HL-60 (cell line): ENCODE results near the gene UGCG.

Experiments used
- DNase-seq, 2 experiments: peaks; one replicate each; pipeline ENCODE4 v3.0.0-alpha.2; 2010 to 2020; ENCODE audit warnings: low read depth in 1 of 2, low spot score in 1 of 2
- H3K27ac ChIP-seq: fragments of 250-450 bp; sonication (Bioruptor Pico); replicated peaks from 2 replicates; pipeline ENCODE4 v1.5.1; 2020; ENCODE audit warnings: mild to moderate bottlenecking, moderate library complexity
- H3K27me3 ChIP-seq: fragments of 250-450 bp; sonication (Bioruptor Pico); 2 replicates; pipeline ENCODE4 v1.5.1; 2021; ENCODE audit warnings: mild to moderate bottlenecking, moderate library complexity; ENCODE audit not compliant: insufficient read depth, poor library complexity, severe bottlenecking
- H3K4me3 ChIP-seq: replicated peaks from 2 replicates; pipeline ENCODE4 v1.5.1; 2011; ENCODE audit warnings: mild to moderate bottlenecking, control low read depth, low read length; ENCODE audit not compliant: insufficient read depth
- GABPA ChIP-seq: IDR thresholded peaks from 2 replicates; pipeline ENCODE4 v1.6.1; 2012; ENCODE audit warnings: low read depth
- POLR2AphosphoS5 ChIP-seq: IDR thresholded peaks from 2 replicates; pipeline ENCODE4 v1.6.1; 2012; ENCODE audit warnings: low read depth
- SPI1 ChIP-seq: IDR thresholded peaks from 2 replicates; pipeline ENCODE4 v1.6.1; 2012; ENCODE audit warnings: low read depth, mild to moderate bottlenecking, borderline replicate concordance
- long read RNA-seq: library from polyadenylated mRNA; unstranded; transcript quantifications from one replicate; pipeline ENCODE4 v2.0.0, GENCODE V29; 2020
- TF ChIP-seq, protein P1 (sequence below): IDR thresholded peaks from 2 replicates; pipeline ENCODE4 v1.6.1; 2012; ENCODE audit warnings: low read depth; ENCODE audit not compliant: insufficient replicate concordance
- TF ChIP-seq, protein P2 (sequence below): IDR thresholded peaks from one replicate; pipeline ENCODE4 v1.5.1; 2011; ENCODE audit warnings: low read length, control low read depth, inconsistent platforms; ENCODE audit not compliant: insufficient read depth

Gene UGCG
- long read RNA-seq, full-length matches to known transcripts = 60 of 71 reads
- long read RNA-seq, partial matches to known transcripts = 3 of 71 reads
- long read RNA-seq, other reads (novel, unspliced or antisense) = 8 of 71 reads

GRCh38 chr9:111895996-111896941, at the start of gene UGCG:
Gene UGCG, plus strand, starts transcription at chr9:111896814. Its CDS starts 402 bp downstream, at chr9:111897216.
- TF ChIP-seq, protein P1, sequence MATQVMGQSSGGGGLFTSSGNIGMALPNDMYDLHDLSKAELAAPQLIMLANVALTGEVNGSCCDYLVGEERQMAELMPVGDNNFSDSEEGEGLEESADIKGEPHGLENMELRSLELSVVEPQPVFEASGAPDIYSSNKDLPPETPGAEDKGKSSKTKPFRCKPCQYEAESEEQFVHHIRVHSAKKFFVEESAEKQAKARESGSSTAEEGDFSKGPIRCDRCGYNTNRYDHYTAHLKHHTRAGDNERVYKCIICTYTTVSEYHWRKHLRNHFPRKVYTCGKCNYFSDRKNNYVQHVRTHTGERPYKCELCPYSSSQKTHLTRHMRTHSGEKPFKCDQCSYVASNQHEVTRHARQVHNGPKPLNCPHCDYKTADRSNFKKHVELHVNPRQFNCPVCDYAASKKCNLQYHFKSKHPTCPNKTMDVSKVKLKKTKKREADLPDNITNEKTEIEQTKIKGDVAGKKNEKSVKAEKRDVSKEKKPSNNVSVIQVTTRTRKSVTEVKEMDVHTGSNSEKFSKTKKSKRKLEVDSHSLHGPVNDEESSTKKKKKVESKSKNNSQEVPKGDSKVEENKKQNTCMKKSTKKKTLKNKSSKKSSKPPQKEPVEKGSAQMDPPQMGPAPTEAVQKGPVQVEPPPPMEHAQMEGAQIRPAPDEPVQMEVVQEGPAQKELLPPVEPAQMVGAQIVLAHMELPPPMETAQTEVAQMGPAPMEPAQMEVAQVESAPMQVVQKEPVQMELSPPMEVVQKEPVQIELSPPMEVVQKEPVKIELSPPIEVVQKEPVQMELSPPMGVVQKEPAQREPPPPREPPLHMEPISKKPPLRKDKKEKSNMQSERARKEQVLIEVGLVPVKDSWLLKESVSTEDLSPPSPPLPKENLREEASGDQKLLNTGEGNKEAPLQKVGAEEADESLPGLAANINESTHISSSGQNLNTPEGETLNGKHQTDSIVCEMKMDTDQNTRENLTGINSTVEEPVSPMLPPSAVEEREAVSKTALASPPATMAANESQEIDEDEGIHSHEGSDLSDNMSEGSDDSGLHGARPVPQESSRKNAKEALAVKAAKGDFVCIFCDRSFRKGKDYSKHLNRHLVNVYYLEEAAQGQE = peak; percentile 13
- no peak for TF ChIP-seq SPI1
- TF ChIP-seq, protein P2, sequence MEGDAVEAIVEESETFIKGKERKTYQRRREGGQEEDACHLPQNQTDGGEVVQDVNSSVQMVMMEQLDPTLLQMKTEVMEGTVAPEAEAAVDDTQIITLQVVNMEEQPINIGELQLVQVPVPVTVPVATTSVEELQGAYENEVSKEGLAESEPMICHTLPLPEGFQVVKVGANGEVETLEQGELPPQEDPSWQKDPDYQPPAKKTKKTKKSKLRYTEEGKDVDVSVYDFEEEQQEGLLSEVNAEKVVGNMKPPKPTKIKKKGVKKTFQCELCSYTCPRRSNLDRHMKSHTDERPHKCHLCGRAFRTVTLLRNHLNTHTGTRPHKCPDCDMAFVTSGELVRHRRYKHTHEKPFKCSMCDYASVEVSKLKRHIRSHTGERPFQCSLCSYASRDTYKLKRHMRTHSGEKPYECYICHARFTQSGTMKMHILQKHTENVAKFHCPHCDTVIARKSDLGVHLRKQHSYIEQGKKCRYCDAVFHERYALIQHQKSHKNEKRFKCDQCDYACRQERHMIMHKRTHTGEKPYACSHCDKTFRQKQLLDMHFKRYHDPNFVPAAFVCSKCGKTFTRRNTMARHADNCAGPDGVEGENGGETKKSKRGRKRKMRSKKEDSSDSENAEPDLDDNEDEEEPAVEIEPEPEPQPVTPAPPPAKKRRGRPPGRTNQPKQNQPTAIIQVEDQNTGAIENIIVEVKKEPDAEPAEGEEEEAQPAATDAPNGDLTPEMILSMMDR = no peak
- TF ChIP-seq GABPA = no peak
- TF ChIP-seq POLR2AphosphoS5 = peak; percentile 81
- peak within 1 kb of the TSS; percentile 96 for H3K4me3 ChIP-seq
- H3K27me3 ChIP-seq = no peaks in the 10 kb centered on the region
- H3K27ac ChIP-seq = peak within 1 kb of the TSS; percentile 74
- peak; percentile 61 to 82 for DNase-seq

DNA sequence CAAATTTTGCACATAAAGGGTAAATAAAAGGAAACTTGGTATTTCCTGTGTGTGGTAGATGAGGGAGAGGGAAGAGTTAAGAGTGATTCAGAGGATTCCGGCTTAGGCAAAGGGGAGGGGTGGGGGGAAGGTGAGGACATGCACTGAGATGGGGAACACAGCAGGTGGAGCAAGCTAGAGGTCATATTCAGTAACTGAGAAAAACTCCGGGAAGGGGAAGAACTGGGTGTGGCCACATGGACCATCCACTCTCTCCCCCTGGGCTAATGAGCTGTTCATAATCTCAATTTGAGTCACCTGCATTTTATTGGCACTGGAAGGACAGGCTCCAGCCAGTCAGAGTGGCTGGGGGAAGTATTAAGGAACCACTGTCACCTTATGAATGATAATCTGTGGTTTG, 45.1 kb upstream of the UGCG start:
- peak in 1 of 2 experiments; percentile 44 for DNase-seq
- H3K27ac ChIP-seq = peak overlapping the region; percentile 17
- TF ChIP-seq, protein P1 = no peak
- TF ChIP-seq, protein P2 = no peak
- TF ChIP-seq GABPA (no peak), POLR2AphosphoS5 (no peak), SPI1 (no peak)

DNA sequence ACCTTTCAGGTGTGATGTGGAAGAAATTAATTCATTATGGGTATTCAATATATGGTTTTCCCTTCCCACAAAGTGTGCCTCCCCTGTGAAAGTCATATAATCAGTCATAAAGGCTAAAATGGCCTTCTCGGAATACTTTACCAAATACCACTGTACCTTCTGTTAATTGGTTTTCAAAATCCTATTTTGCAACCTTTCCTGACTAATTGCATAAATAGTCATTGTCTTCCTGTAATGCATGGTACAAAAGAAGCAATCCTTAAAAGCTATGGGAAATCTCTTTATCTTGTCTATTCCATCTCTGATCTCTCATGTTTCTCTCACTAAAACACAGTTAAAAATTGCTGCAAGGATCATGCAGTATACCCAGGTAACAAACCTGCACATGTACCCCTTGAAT, 44.3 kb upstream of the UGCG start:
- Histone ChIP-seq H3K27me3 (no peaks in the 10 kb centered on the region), H3K27ac (no peak overlapping the region; the same call in 1 of the 2 replicates), H3K4me3 (no peak overlapping the region)
- DNase-seq = no peak
- TF ChIP-seq, protein P2 = no peak
- TF ChIP-seq POLR2AphosphoS5 (no peak), SPI1 (no peak), GABPA (no peak)
- TF ChIP-seq, protein P1 = no peak

More for the DNA sequence above, 45.1 kb upstream of the UGCG start:
- Histone ChIP-seq H3K4me3 (no peak overlapping the region), H3K27me3 (no peaks in the 10 kb centered on the region)
